Ascending aorta (tissue), 2 donors: ENCODE results near the gene DDX52. TPM values are rescaled to one million over a fixed set of nuclear protein-coding genes. Genes with fewer than 3 reads are reported as not detected.

Experiments used
- DNase-seq, 2 donors: peaks; one replicate each; pipeline ENCODE4 v3.0.0-alpha.2; 2019; ENCODE audit warnings: low spot score in 2 of 2
- H3K27ac ChIP-seq, 2 donors: fragments of 200-600 bp; sonication (generic); one replicate each; pipeline ENCODE4 v1.5.1; 2016 to 2017; ENCODE audit warnings: mild to moderate bottlenecking in 1 of 2
- H3K27me3 ChIP-seq: fragments of 200-600 bp; sonication (generic); one replicate; pipeline ENCODE4 v1.5.1; 2017
- H3K36me3 ChIP-seq, 2 donors: fragments of 200-600 bp; sonication (generic); one replicate each; pipeline ENCODE4 v1.5.1; 2016
- H3K4me1 ChIP-seq, 2 donors: fragments of 200-600 bp; sonication (generic); one replicate each; pipeline ENCODE4 v1.5.1; 2016 to 2017; ENCODE audit warnings: mild to moderate bottlenecking in 1 of 2
- H3K4me3 ChIP-seq, 2 donors: fragments of 200-600 bp; sonication (generic); one replicate each; pipeline ENCODE4 v1.5.1; 2016 to 2017; ENCODE audit warnings: mild to moderate bottlenecking in 1 of 2
- H3K9me3 ChIP-seq, 2 donors: fragments of 200-600 bp; sonication (generic); one replicate each; pipeline ENCODE4 v1.5.1; 2016
- CTCF ChIP-seq, 3 experiments: fragments of 200-600 bp in 2 of 3; fragments of 450-650 bp in 1 of 3; sonication (generic) in 2 of 3; IDR thresholded peaks; one replicate each; pipeline ENCODE4 v1.5.1; 2016 to 2019; ENCODE audit warnings: antibody characterized with exemption in 3 of 3, mild to moderate bottlenecking in 1 of 3, moderate library complexity in 1 of 3
- intact Hi-C: fragments of 100-400 bp; cut with DNase I; formaldehyde crosslinking; loops from one replicate; pipeline ENCODE4 v1.15.1; 2023
- total RNA-seq: library from RNA; depleted of rRNA; stranded (reverse); fragments of >200 nt; gene quantifications from one replicate; pipeline ENCODE4 v1.1.0, GENCODE V29; 2016

DDX52 gene
- total RNA-seq, 1 donor from 2014 or later, result 12.6 TPM

GRCh38 chr17:37567137-37567536, 76.1 kb downstream of the DDX52 start:
- Histone ChIP-seq H3K9me3 (no peaks in the 10 kb centered on the region), H3K27me3 (no peaks in the 10 kb centered on the region), H3K27ac (no peak overlapping the region), H3K4me3 (no peak overlapping the region), H3K4me1 (no peaks in the 10 kb centered on the region), H3K36me3 (peaks cover 51 to 76% of the 10 kb centered on the region in 2 donors)
- TF ChIP-seq CTCF (IDR thresholded peaks at IDR 0.05), result no peak
- no peak for DNase-seq
- intact Hi-C loops, result no loop called here

- Histone ChIP-seq H3K27ac (no peak overlapping the region), H3K36me3 (peaks cover 51 to 75% of the 10 kb centered on the region in 2 donors)
- intact Hi-C loops, result no loop called here
These were observed 79.0 kb downstream of the DDX52 start for GRCh38 chr17:37564252-37564651.

GRCh38 chr17:37562016-37562745, 81.1 kb downstream of the DDX52 start:
- Histone ChIP-seq H3K36me3 (peaks cover 43 to 75% of the 10 kb centered on the region in 2 donors), H3K27me3 (no peaks in the 10 kb centered on the region), H3K4me3 (no peak overlapping the region), H3K4me1 (no peaks in the 10 kb centered on the region), H3K27ac (no peak overlapping the region), H3K9me3 (no peaks in the 10 kb centered on the region)
- no peak for TF ChIP-seq CTCF (IDR thresholded peaks at IDR 0.05)
- DNase-seq, result no peak
- intact Hi-C loops, result no loop called here

More at GRCh38 chr17:37564252-37564651, 79.0 kb downstream of the DDX52 start:
- H3K4me1 ChIP-seq, result no peaks in the 10 kb centered on the region
- H3K9me3 ChIP-seq, result no peaks in the 10 kb centered on the region
- TF ChIP-seq CTCF (IDR thresholded peaks at IDR 0.05), result no peak
- no peak for DNase-seq
- no peak overlapping the region for H3K4me3 ChIP-seq
- no peaks in the 10 kb centered on the region for H3K27me3 ChIP-seq

Other genes starting within 250 kb of the DDX52 start
- 69.0 TPM for gene ACACA, start 236.6 kb downstream of the DDX52 start, total RNA-seq
- 7.7 TPM for gene TADA2A, start 236.6 kb downstream of the DDX52 start, total RNA-seq
- gene DUSP14, start 153.6 kb downstream of the DDX52 start, total RNA-seq, result 4.6 TPM
- 47.1 TPM for gene SYNRG, start 34.0 kb downstream of the DDX52 start, total RNA-seq
- gene HNF1B, start 101.6 kb upstream of the DDX52 start, total RNA-seq, result not detected